ENCODE data around the gene AZI2. TPM values are rescaled to one million over a fixed set of nuclear protein-coding genes. Genes with fewer than 3 reads are reported as not detected.

The AZI2 gene
- total and polyA plus RNA-seq, 2 experiments from 2014 or later, result 45.4 to 55.3 TPM

DNA sequence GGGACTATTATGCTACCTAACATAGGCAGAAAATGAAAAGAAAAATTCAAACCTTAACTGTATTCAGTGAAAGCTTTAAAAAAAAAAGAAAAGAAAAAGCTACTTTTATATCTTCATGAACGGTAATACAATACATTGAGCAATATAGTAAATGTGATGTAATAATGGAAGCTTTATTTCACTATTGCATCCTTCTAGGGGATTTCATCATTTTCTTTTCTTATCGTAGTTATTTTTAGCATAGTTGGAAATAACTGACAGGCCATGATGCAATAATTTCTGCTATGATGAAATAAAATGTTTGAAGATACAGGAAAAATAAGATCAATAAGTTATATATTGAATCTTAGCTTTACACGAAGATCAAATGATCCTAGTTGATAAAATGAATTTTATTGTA lies 40.4 kb downstream of the AZI2 start:
- Histone ChIP-seq H4K20me1 (ENCODE audit: insufficient read depth, poor library complexity, severe bottlenecking) (no peaks in the 10 kb centered on the region), H3K4me1 (ENCODE audit: insufficient read depth) (no peaks in the 10 kb centered on the region), H3K9me2 (replicated peaks; ENCODE audit: insufficient read depth) (no peaks in the 10 kb centered on the region), H3K27ac (no peak overlapping the region), H3K9me3 (ENCODE audit: low read depth) (no peaks in the 10 kb centered on the region), H3K4me2 (no peak overlapping the region), H3K79me2 (no peaks in the 10 kb centered on the region), H2AFZ (no peak overlapping the region), H3K4me3 (no peak overlapping the region), H3K27me3 (no peaks in the 10 kb centered on the region), H3K36me3 (replicated peaks; ENCODE audit: insufficient read depth, low read depth) (no peaks in the 10 kb centered on the region)
- 96% methylated on average over 3 of the region's 3 CpGs for WGBS (ENCODE audit: low lambda C conversion rate, missing lambda C conversion rate)
- no peak for TF ChIP-seq EZH2 (IDR thresholded peaks at IDR 0.05; ENCODE audit: borderline replicate concordance)
- no peak for TF ChIP-seq EZH2phosphoT487 (IDR thresholded peaks at IDR 0.05; ENCODE audit: low read depth, severe bottlenecking, unreplicated experiment)
- TF ChIP-seq, protein P1, sequence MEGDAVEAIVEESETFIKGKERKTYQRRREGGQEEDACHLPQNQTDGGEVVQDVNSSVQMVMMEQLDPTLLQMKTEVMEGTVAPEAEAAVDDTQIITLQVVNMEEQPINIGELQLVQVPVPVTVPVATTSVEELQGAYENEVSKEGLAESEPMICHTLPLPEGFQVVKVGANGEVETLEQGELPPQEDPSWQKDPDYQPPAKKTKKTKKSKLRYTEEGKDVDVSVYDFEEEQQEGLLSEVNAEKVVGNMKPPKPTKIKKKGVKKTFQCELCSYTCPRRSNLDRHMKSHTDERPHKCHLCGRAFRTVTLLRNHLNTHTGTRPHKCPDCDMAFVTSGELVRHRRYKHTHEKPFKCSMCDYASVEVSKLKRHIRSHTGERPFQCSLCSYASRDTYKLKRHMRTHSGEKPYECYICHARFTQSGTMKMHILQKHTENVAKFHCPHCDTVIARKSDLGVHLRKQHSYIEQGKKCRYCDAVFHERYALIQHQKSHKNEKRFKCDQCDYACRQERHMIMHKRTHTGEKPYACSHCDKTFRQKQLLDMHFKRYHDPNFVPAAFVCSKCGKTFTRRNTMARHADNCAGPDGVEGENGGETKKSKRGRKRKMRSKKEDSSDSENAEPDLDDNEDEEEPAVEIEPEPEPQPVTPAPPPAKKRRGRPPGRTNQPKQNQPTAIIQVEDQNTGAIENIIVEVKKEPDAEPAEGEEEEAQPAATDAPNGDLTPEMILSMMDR (IDR thresholded peaks at IDR 0.05; ENCODE audit: poor library complexity), result no peak
- no peak for DNase-seq (ENCODE audit: low spot score)

DNA sequence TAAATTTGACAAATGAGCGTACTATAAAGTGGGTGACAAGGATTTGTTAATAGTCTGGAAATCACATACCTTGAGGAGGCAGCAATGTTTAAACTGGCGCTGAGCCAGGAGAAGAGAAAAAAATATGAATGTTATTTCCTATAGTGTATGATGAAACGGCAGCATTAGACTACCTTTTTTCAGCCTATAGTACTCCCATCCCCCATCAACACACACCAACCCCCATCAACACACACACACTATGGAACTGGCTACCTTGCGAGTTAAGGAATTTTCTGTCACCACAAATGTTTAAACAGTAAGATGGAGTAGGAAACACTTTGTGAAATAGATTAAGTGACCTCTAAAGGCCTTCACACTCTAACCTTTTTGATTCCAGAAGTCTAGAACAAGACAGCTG lies 46.9 kb downstream of the AZI2 start:
- Histone ChIP-seq H3K36me3 (replicated peaks; ENCODE audit: insufficient read depth, low read depth) (no peaks in the 10 kb centered on the region), H3K4me2 (no peak overlapping the region), H3K4me3 (no peak overlapping the region), H4K20me1 (ENCODE audit: insufficient read depth, poor library complexity, severe bottlenecking) (no peaks in the 10 kb centered on the region), H3K79me2 (peaks cover 2% of the 10 kb centered on the region), H3K9me3 (ENCODE audit: low read depth) (no peaks in the 10 kb centered on the region), H3K4me1 (ENCODE audit: insufficient read depth) (no peaks in the 10 kb centered on the region), H3K9me2 (replicated peaks; ENCODE audit: insufficient read depth) (no peaks in the 10 kb centered on the region), H3K27ac (no peak overlapping the region), H2AFZ (no peak overlapping the region), H3K27me3 (no peaks in the 10 kb centered on the region)
- TF ChIP-seq EZH2 (IDR thresholded peaks at IDR 0.05; ENCODE audit: borderline replicate concordance) (no peak), EZH2phosphoT487 (IDR thresholded peaks at IDR 0.05; ENCODE audit: low read depth, severe bottlenecking, unreplicated experiment) (no peak)
- TF ChIP-seq, protein P1 (IDR thresholded peaks at IDR 0.05; ENCODE audit: poor library complexity), result no peak
- peak; percentile 9 for DNase-seq (ENCODE audit: low spot score)
- 92% methylated on average over 4 of the region's 4 CpGs for whole genome bisulfite sequencing (ENCODE audit: low lambda C conversion rate, missing lambda C conversion rate)

GRCh38 chr3:28300345-28300962 lies 48.2 kb downstream of the AZI2 start:
- H3K36me3 ChIP-seq (replicated peaks; ENCODE audit: insufficient read depth, low read depth), result no peaks in the 10 kb centered on the region
- 93% methylated on average over 5 of the region's 5 CpGs for WGBS (ENCODE audit: low lambda C conversion rate, missing lambda C conversion rate)
- H3K4me2 ChIP-seq, result no peak overlapping the region
- no peaks in the 10 kb centered on the region for H3K4me1 ChIP-seq (ENCODE audit: insufficient read depth)
- H3K79me2 ChIP-seq, result peaks cover 2% of the 10 kb centered on the region
- DNase-seq (ENCODE audit: low spot score), result no peak
- H3K4me3 ChIP-seq, result no peak overlapping the region
- no peaks in the 10 kb centered on the region for H3K9me2 ChIP-seq (replicated peaks; ENCODE audit: insufficient read depth)
- no peaks in the 10 kb centered on the region for H4K20me1 ChIP-seq (ENCODE audit: insufficient read depth, poor library complexity, severe bottlenecking)
- no peak overlapping the region for H2AFZ ChIP-seq
- TF ChIP-seq, protein P1 (IDR thresholded peaks at IDR 0.05; ENCODE audit: poor library complexity), result no peak
- TF ChIP-seq EZH2phosphoT487 (IDR thresholded peaks at IDR 0.05; ENCODE audit: low read depth, severe bottlenecking, unreplicated experiment) (no peak), EZH2 (IDR thresholded peaks at IDR 0.05; ENCODE audit: borderline replicate concordance) (no peak)
- no peaks in the 10 kb centered on the region for H3K9me3 ChIP-seq (ENCODE audit: low read depth)
- no peak overlapping the region for H3K27ac ChIP-seq
- H3K27me3 ChIP-seq, result no peaks in the 10 kb centered on the region
